Fibroblast of lung (primary cell): ENCODE measurements around the gene TRIM3.

Experiments used
- CTCF ChIP-seq, 2 donors: IDR thresholded peaks in 1 of 2; conservative IDR thresholded peaks in 1 of 2; 1 replicate in 1 of 2; 2 replicates in 1 of 2; pipeline ENCODE4 v1.5.1; 2011 to 2012; ENCODE audit warnings: low read length in 2 of 2, control low read depth in 1 of 2, inconsistent platforms in 1 of 2, low read depth in 1 of 2, mild to moderate bottlenecking in 1 of 2
- EZH2 ChIP-seq: IDR thresholded peaks from 2 replicates; pipeline ENCODE4 v1.5.1; 2012; ENCODE audit warnings: low read length, control low read depth, mild to moderate bottlenecking; ENCODE audit errors: missing control alignments

GRCh38 chr11:6474413-6474792 is 662 bp upstream of the TRIM3 start:
- TF ChIP-seq CTCF (conservative IDR thresholded peaks at IDR 0.05 in 1 of 2, IDR thresholded peaks at IDR 0.05 in 1 of 2; ENCODE audit: low read depth in 1 of 2, low read length in 2 of 2) (no peak), EZH2 (no peak)
